IMR-90 (cell line): ENCODE measurements around the gene CD55. TPM values are rescaled to one million over a fixed set of nuclear protein-coding genes. Genes with fewer than 3 reads are reported as not detected.

Source experiments
- ATAC-seq: fragments of 200-7000 bp; cut with Tn5 transposase; 2 replicates; pipeline ENCODE4 v1.9.1; 2020; ENCODE audit warnings: low read depth, mild to moderate bottlenecking, moderate library complexity
- BruUV-seq: library from RNA; stranded (reverse); fragments of 400-500 nt; replicated peaks from 2 replicates; lab custom pipeline; 2021; lab: Mats Ljungman, UMichigan
- CTCF ChIA-PET: fragments of 300-600 bp; formaldehyde crosslinking; extraction: SDS; loops from one replicate; lab custom pipeline; 2021; ENCODE audit warnings: antibody characterized with exemption; lab: Yijun Ruan, JAX
- POLR2A ChIA-PET: fragments of 300-600 bp; sonication (Branson Sonifier 250); formaldehyde crosslinking; loops from one replicate; lab custom pipeline; 2022; ENCODE audit warnings: antibody characterized with exemption; ENCODE audit not compliant: unreplicated experiment; lab: Charles Lee
- DNase-seq: peaks from one replicate; pipeline ENCODE4 v3.0.0; 2013
- H2AFZ ChIP-seq: replicated peaks from 2 replicates; pipeline ENCODE3; 2013; ENCODE audit warnings: low read length, mild to moderate bottlenecking; ENCODE audit not compliant: poor library complexity
- H2AK5ac ChIP-seq: 2 replicates; pipeline ENCODE4 v1.6.1; 2013; ENCODE audit warnings: low read depth, low read length, inconsistent platforms
- H2AK9ac ChIP-seq: replicated peaks from 2 replicates; pipeline ENCODE3; 2013; ENCODE audit warnings: mild to moderate bottlenecking, low read depth, low read length, moderate library complexity; ENCODE audit not compliant: poor library complexity
- H2BK120ac ChIP-seq: 2 replicates; pipeline ENCODE4 v1.6.1; 2013; ENCODE audit warnings: low read depth, low read length, inconsistent platforms
- H2BK15ac ChIP-seq: 3 replicates; pipeline ENCODE4 v1.6.1; 2013; ENCODE audit warnings: low read depth, low read length, inconsistent platforms
- H2BK20ac ChIP-seq: 2 replicates; pipeline ENCODE4 v1.6.1; 2013; ENCODE audit warnings: low read depth, mild to moderate bottlenecking, inconsistent platforms, low read length, moderate library complexity
- H2BK5ac ChIP-seq: 2 replicates; pipeline ENCODE4 v1.6.1; 2013; ENCODE audit warnings: mild to moderate bottlenecking, low read depth, low read length, inconsistent platforms; ENCODE audit not compliant: poor library complexity, severe bottlenecking
- H3K14ac ChIP-seq: replicated peaks from 2 replicates; pipeline ENCODE4 v1.6.1; 2013; ENCODE audit warnings: low read depth, low read length, inconsistent platforms
- H3K18ac ChIP-seq: 2 replicates; pipeline ENCODE4 v1.6.1; 2013; ENCODE audit warnings: low read depth, low read length, control low read depth
- H3K23ac ChIP-seq: 2 replicates; pipeline ENCODE4 v1.6.1; 2013; ENCODE audit warnings: low read depth, low read length, inconsistent platforms
- H3K27ac ChIP-seq: 2 replicates; pipeline ENCODE4 v1.5.1; 2013; ENCODE audit warnings: mild to moderate bottlenecking, control low read depth, low read length; ENCODE audit not compliant: insufficient read depth
- H3K27me3 ChIP-seq: 2 replicates; pipeline ENCODE4 v1.6.1; 2013; ENCODE audit warnings: low read length; ENCODE audit not compliant: control insufficient read depth, insufficient read depth
- H3K36me3 ChIP-seq: 2 replicates; pipeline ENCODE4 v1.6.1; 2013; ENCODE audit warnings: low read length, mixed read lengths; ENCODE audit not compliant: control insufficient read depth, insufficient read depth
- H3K4ac ChIP-seq: 2 replicates; pipeline ENCODE4 v1.6.1; 2013; ENCODE audit warnings: low read depth, low read length, inconsistent platforms
- H3K4me1 ChIP-seq: 2 replicates; pipeline ENCODE4 v1.6.1; 2013; ENCODE audit warnings: low read length, mixed read lengths; ENCODE audit not compliant: control insufficient read depth, insufficient read depth
- H3K4me2 ChIP-seq: 2 replicates; pipeline ENCODE4 v1.6.1; 2013; ENCODE audit warnings: low read depth, mild to moderate bottlenecking, control low read depth, low read length, moderate library complexity
- H3K4me3 ChIP-seq: 2 replicates; pipeline ENCODE4 v1.5.1; 2013; ENCODE audit warnings: low read depth, mild to moderate bottlenecking, control low read depth, low read length, moderate library complexity; ENCODE audit not compliant: insufficient read depth
- H3K56ac ChIP-seq: 2 replicates; pipeline ENCODE4 v1.6.1; 2013; ENCODE audit warnings: low read length, inconsistent platforms; ENCODE audit not compliant: insufficient read depth; ENCODE audit errors: extremely low read depth
- H3K79me1 ChIP-seq, 2 experiments: 2 replicates each; pipeline ENCODE4 v1.6.1; 2013; ENCODE audit warnings: low read length in 2 of 2, inconsistent platforms in 1 of 2, low read depth in 1 of 2
- H3K9ac ChIP-seq: 2 replicates; pipeline ENCODE4 v1.6.1; 2013; ENCODE audit warnings: low read depth, low read length, control low read depth
- H3K9me1 ChIP-seq: 2 replicates; pipeline ENCODE4 v1.6.1; 2013; ENCODE audit warnings: low read length, inconsistent platforms; ENCODE audit not compliant: insufficient read depth
- H3K9me3 ChIP-seq: 2 replicates; pipeline ENCODE4 v1.6.1; 2013; ENCODE audit warnings: low read length; ENCODE audit not compliant: control insufficient read depth, insufficient read depth
- H4K20me1 ChIP-seq: 2 replicates; pipeline ENCODE4 v1.6.1; 2013; ENCODE audit warnings: low read length, inconsistent platforms; ENCODE audit not compliant: insufficient read depth
- H4K5ac ChIP-seq: 2 replicates; pipeline ENCODE4 v1.6.1; 2013; ENCODE audit warnings: mild to moderate bottlenecking, low read depth, low read length, control low read depth
- H4K8ac ChIP-seq, 2 experiments: 2 replicates each; pipeline ENCODE4 v1.6.1; 2013; ENCODE audit warnings: low read depth in 2 of 2, low read length in 2 of 2, control low read depth in 1 of 2, inconsistent platforms in 1 of 2
- H4K91ac ChIP-seq: 2 replicates; pipeline ENCODE4 v1.6.1; 2013; ENCODE audit warnings: low read depth, low read length, inconsistent platforms; ENCODE audit not compliant: insufficient read depth
- BHLHE40 ChIP-seq: fragments of 150-350 bp; IDR thresholded peaks from 2 replicates; pipeline ENCODE4 v1.6.1; 2016; ENCODE audit warnings: mild to moderate bottlenecking, low read depth, low read length
- CEBPB ChIP-seq: IDR thresholded peaks from 2 replicates; pipeline ENCODE4 v1.6.1; 2012; ENCODE audit warnings: low read depth, low read length, improper control_type of control experiment
- CTCF ChIP-seq: conservative IDR thresholded peaks from 2 replicates; pipeline ENCODE4 v1.5.1; 2012; ENCODE audit warnings: mild to moderate bottlenecking, low read depth, low read length, improper control_type of control experiment
- ELK1 ChIP-seq: fragments of 150-350 bp; IDR thresholded peaks from 2 replicates; pipeline ENCODE4 v1.6.1; 2016; ENCODE audit warnings: low read depth, mild to moderate bottlenecking, low read length, moderate library complexity, borderline replicate concordance
- MAFK ChIP-seq: IDR thresholded peaks from 2 replicates; pipeline ENCODE4 v1.6.1; 2012; ENCODE audit warnings: low read depth, low read length, improper control_type of control experiment
- MAZ ChIP-seq: IDR thresholded peaks from 2 replicates; pipeline ENCODE4 v1.6.1; 2012; ENCODE audit warnings: low read depth, mild to moderate bottlenecking, low read length, improper control_type of control experiment, moderate library complexity, borderline replicate concordance
- MXI1 ChIP-seq: IDR thresholded peaks from 2 replicates; pipeline ENCODE4 v1.6.1; 2012; ENCODE audit warnings: low read depth, mild to moderate bottlenecking, low read length, moderate library complexity, borderline replicate concordance
- RCOR1 ChIP-seq: IDR thresholded peaks from 2 replicates; pipeline ENCODE4 v1.6.1; 2012; ENCODE audit warnings: mild to moderate bottlenecking, low read length, improper control_type of control experiment; ENCODE audit not compliant: insufficient replicate concordance
- RFX5 ChIP-seq: IDR thresholded peaks from 2 replicates; pipeline ENCODE4 v1.8.0; 2012; ENCODE audit warnings: low read depth, mild to moderate bottlenecking, low read length, moderate library complexity
- SMC3 ChIP-seq: fragments of 150-350 bp; IDR thresholded peaks from 2 replicates; pipeline ENCODE4 v1.6.1; 2016; ENCODE audit warnings: low read depth, mild to moderate bottlenecking, antibody characterized with exemption, low read length, moderate library complexity
- USF2 ChIP-seq: fragments of 150-350 bp; IDR thresholded peaks from 2 replicates; pipeline ENCODE4 v1.6.1; 2017; ENCODE audit warnings: mild to moderate bottlenecking, antibody characterized with exemption, low read length, low read depth
- WGBS, 2 experiments: methylation state at CpG; one replicate each; pipeline versions ENCODE4 v1.1.5 to v1.1.7; 2013; ENCODE audit warnings: missing lambda C conversion rate in 2 of 2; ENCODE audit not compliant: insufficient read length in 1 of 2; ENCODE audit errors: extremely low coverage in 2 of 2; 5-methylcytosine and 5-hydroxymethylcytosine counted together
- dilution Hi-C: fragments of 300-500 bp; cut with HindIII; formaldehyde crosslinking; loops from one replicate; pipeline ENCODE4 v1.14.3; 2018; ENCODE audit warnings: low sequenced_read_pairs; ENCODE audit not compliant: unreplicated experiment
- in situ Hi-C: fragments of 300-500 bp; cut with MboI; formaldehyde crosslinking; loops from 3 replicates; pipeline ENCODE4 v1.14.3; 2019; ENCODE audit warnings: low sequenced_read_pairs, inconsistent platforms, mixed read lengths
- intact Hi-C: fragments of 100-400 bp; cut with micrococcal nuclease; formaldehyde crosslinking; loops from 2 replicates; pipeline ENCODE4 v1.10.0; 2022
- polyA plus RNA-seq, 3 experiments: library from polyadenylated mRNA; depleted of rRNA; stranded (reverse); fragments of >200 nt; gene quantifications; 2 replicates each; pipeline ENCODE4 v1.2.3, GENCODE V29; 2012; ENCODE audit warnings: low replicate concordance in 1 of 3
- total RNA-seq: library from RNA; depleted of rRNA; stranded (reverse); fragments of >200 nt; gene quantifications from 2 replicates; pipeline ENCODE4 v1.2.3, GENCODE V29; 2012

CD55 gene
- total and polyA plus RNA-seq, 2 of the 4 experiments (the other 2 are of a cell fraction): 6.6 to 11.5 TPM

- no peak overlapping the region for H3K18ac ChIP-seq
- no TSS peak for BruUV-seq
- no peak overlapping the region for H4K5ac ChIP-seq
- no peak overlapping the region for H2BK5ac ChIP-seq
- no peak overlapping the region for H3K23ac ChIP-seq
- no peaks in the 10 kb centered on the region for H3K4me1 ChIP-seq
- no peak overlapping the region for H2AK5ac ChIP-seq
- intact Hi-C loops: no loop called here
- DNase-seq (no peak), ATAC-seq (no peak)
- H4K91ac ChIP-seq: no peak overlapping the region
- CTCF ChIA-PET: no interaction called here
- no peak overlapping the region for H3K4ac ChIP-seq
- H3K14ac ChIP-seq: no peak overlapping the region
- no peak overlapping the region for H3K56ac ChIP-seq
- POLR2A ChIA-PET: no interaction called here
- H3K9me3 ChIP-seq: no peaks in the 10 kb centered on the region
- peaks cover 2% of the 10 kb centered on the region; the same call in 1 of the 2 replicates for H3K36me3 ChIP-seq
- no peak overlapping the region for H3K4me3 ChIP-seq
- H2BK20ac ChIP-seq: no peak overlapping the region
- H3K27me3 ChIP-seq: no peaks in the 10 kb centered on the region
- no peak overlapping the region for H3K27ac ChIP-seq
- H2AK9ac ChIP-seq: no peak overlapping the region
- TF ChIP-seq RCOR1: no peak
- no peak for TF ChIP-seq CTCF
- TF ChIP-seq RFX5: no peak
- TF ChIP-seq MAFK: no peak
- no peak for TF ChIP-seq USF2
- no peak for TF ChIP-seq MXI1
- TF ChIP-seq MAZ: no peak
- TF ChIP-seq CEBPB: no peak
- TF ChIP-seq ELK1: no peak
- no peak for TF ChIP-seq SMC3
- no peak for TF ChIP-seq BHLHE40
- H3K4me2 ChIP-seq: no peak overlapping the region
- H3K9me1 ChIP-seq: no peaks in the 10 kb centered on the region; the same call in 1 of the 2 replicates
- no peak overlapping the region for H2AFZ ChIP-seq
- H3K9ac ChIP-seq: no peak overlapping the region
- H4K20me1 ChIP-seq: no peaks in the 10 kb centered on the region
- H3K79me1 ChIP-seq: peaks cover 0 to 7% of the 10 kb centered on the region in 2 experiments; a peak in 1 of 4 replicates
- WGBS, 2 experiments: no CpG with 5 or more reads among the region's 2 CpGs
- H4K8ac ChIP-seq: no peak overlapping the region
- dilution Hi-C loops: no loop called here
- H2BK15ac ChIP-seq: no peak overlapping the region
- in situ Hi-C loops: no loop called here
- no peak overlapping the region for H2BK120ac ChIP-seq
Observed at GRCh38 chr1:207349979-207350378, 28.5 kb downstream of the CD55 start.
